Endothelial cell of umbilical vein (primary cell): ENCODE results near the gene CENPP. TPM values are rescaled to one million over a fixed set of nuclear protein-coding genes. Genes with fewer than 3 reads are reported as not detected.

Experiments used
- BruUV-seq: library from RNA; stranded (reverse); fragments of 400-500 nt; replicated peaks from 2 replicates; lab custom pipeline; 2021; lab: Mats Ljungman, UMichigan
- CTCF ChIA-PET: fragments of 300-600, 350-600 bp; sonication (Branson Sonifier 250); formaldehyde crosslinking; loops from one replicate; lab custom pipeline; 2021; ENCODE audit warnings: antibody characterized with exemption, inconsistent platforms; lab: Charles Lee
- POLR2A ChIA-PET: fragments of 300-600, 350-600 bp; sonication (Branson Sonifier 250); formaldehyde crosslinking; loops from one replicate; lab custom pipeline; 2021; ENCODE audit warnings: antibody characterized with exemption, inconsistent platforms; lab: Charles Lee
- DNase-seq: peaks from one replicate; pipeline ENCODE4 v3.0.0-alpha.2; 2011; ENCODE audit warnings: low read depth, low spot score
- FAIRE-seq: peaks from 2 replicates; lab custom pipeline; 2011; peaks lifted over from hg19 to GRCh38; lab: Jason Lieb, UNC
- H2AFZ ChIP-seq: 2 replicates; pipeline ENCODE4 v1.6.0; 2012; ENCODE audit warnings: low read depth, low read length, control low read depth, inconsistent platforms
- H3K27ac ChIP-seq: 2 replicates; pipeline ENCODE4 v1.5.1; 2011; ENCODE audit warnings: low read depth, mild to moderate bottlenecking, control low read depth, low read length, moderate library complexity; ENCODE audit not compliant: insufficient read depth
- H3K27me3 ChIP-seq, 2 experiments: 2 replicates each; pipeline versions ENCODE4 v1.6.0 to v1.6.1; 2011; ENCODE audit warnings: low read length in 2 of 2, mixed read lengths in 1 of 2; ENCODE audit not compliant: control insufficient read depth in 2 of 2, insufficient read depth in 2 of 2
- H3K36me3 ChIP-seq, 2 experiments: 2 replicates in 1 of 2; 3 replicates in 1 of 2; pipeline ENCODE4 v1.5.1; 2011; ENCODE audit warnings: low read length in 2 of 2, mild to moderate bottlenecking in 1 of 2, moderate library complexity in 1 of 2; ENCODE audit not compliant: control insufficient read depth in 2 of 2, insufficient read depth in 2 of 2; ENCODE audit errors: extremely low read depth in 1 of 2
- H3K4me1 ChIP-seq: 3 replicates; pipeline ENCODE4 v1.5.1; 2011; ENCODE audit warnings: mild to moderate bottlenecking, low read length; ENCODE audit not compliant: control insufficient read depth, insufficient read depth; ENCODE audit errors: extremely low read depth
- H3K4me2 ChIP-seq: 2 replicates; pipeline ENCODE4 v1.6.1; 2011; ENCODE audit warnings: low read length, control low read depth, mixed read lengths; ENCODE audit not compliant: insufficient read depth
- H3K4me3 ChIP-seq, 3 experiments: fragments of 200-600 bp in 1 of 3; sonication (generic), shearing (Covaris generic) in 1 of 3; replicated peaks in 1 of 3; 2 replicates each; pipeline ENCODE4 v1.5.1; 2011 to 2016; ENCODE audit warnings: control low read depth in 3 of 3, low read length in 3 of 3, mild to moderate bottlenecking in 2 of 3, inconsistent platforms in 1 of 3, low read depth in 1 of 3, moderate library complexity in 1 of 3; ENCODE audit not compliant: insufficient read depth in 1 of 3
- H3K79me2 ChIP-seq: 2 replicates; pipeline ENCODE4 v1.6.0; 2012; ENCODE audit warnings: low read length, inconsistent platforms; ENCODE audit not compliant: control insufficient read depth, insufficient read depth
- H3K9ac ChIP-seq: replicated peaks from 2 replicates; pipeline ENCODE3; 2011; ENCODE audit warnings: low read length, control low read depth; ENCODE audit not compliant: insufficient read depth; ENCODE audit errors: extremely low read depth
- H3K9me1 ChIP-seq: replicated peaks from 3 replicates; pipeline ENCODE4 v1.6.0; 2011; ENCODE audit warnings: mild to moderate bottlenecking, low read length; ENCODE audit not compliant: control insufficient read depth, insufficient read depth; ENCODE audit errors: extremely low read depth
- H3K9me3 ChIP-seq: replicated peaks from 2 replicates; pipeline ENCODE4 v1.5.1; 2012; ENCODE audit warnings: low read length, inconsistent platforms; ENCODE audit not compliant: control insufficient read depth, insufficient read depth
- H4K20me1 ChIP-seq: replicated peaks from 2 replicates; pipeline ENCODE3; 2011; ENCODE audit warnings: mild to moderate bottlenecking, low read length; ENCODE audit not compliant: control insufficient read depth, insufficient read depth; ENCODE audit errors: extremely low read depth
- CTCF ChIP-seq, 2 donors: IDR thresholded peaks; 1 replicate in 1 of 2; 2 replicates in 1 of 2; pipeline ENCODE4 v1.5.1; 2011; ENCODE audit warnings: low read length in 2 of 2, mild to moderate bottlenecking in 2 of 2, moderate library complexity in 2 of 2, control low read depth in 1 of 2, inconsistent platforms in 1 of 2, low read depth in 1 of 2; ENCODE audit not compliant: insufficient read depth in 1 of 2; ENCODE audit errors: extremely low read depth in 1 of 2
- EZH2 ChIP-seq: IDR thresholded peaks from 2 replicates; pipeline ENCODE4 v1.6.1; 2012; ENCODE audit warnings: borderline replicate concordance, low read depth, mild to moderate bottlenecking, moderate library complexity, low read length, inconsistent platforms; ENCODE audit not compliant: severe bottlenecking
- FOS ChIP-seq: IDR thresholded peaks from 2 replicates; pipeline ENCODE4 v1.6.1; 2011; ENCODE audit warnings: mild to moderate bottlenecking, low read length, moderate library complexity, borderline replicate concordance; ENCODE audit not compliant: insufficient read depth
- GATA2 ChIP-seq: IDR thresholded peaks from 2 replicates; pipeline ENCODE4 v1.7.0; 2011; ENCODE audit warnings: low read depth, mild to moderate bottlenecking, moderate library complexity, mixed read lengths, low read length; ENCODE audit not compliant: insufficient read length, insufficient read depth
- JUN ChIP-seq: IDR thresholded peaks from 2 replicates; pipeline ENCODE4 v1.6.1; 2011; ENCODE audit warnings: borderline replicate concordance, low read depth; ENCODE audit not compliant: insufficient read length, insufficient read depth
- MAX ChIP-seq: IDR thresholded peaks from 2 replicates; pipeline ENCODE4 v1.6.1; 2011; ENCODE audit not compliant: insufficient read depth, insufficient read length
- MYC ChIP-seq: IDR thresholded peaks from one replicate; pipeline ENCODE4 v1.6.1; 2011; ENCODE audit warnings: mild to moderate bottlenecking, low read depth, low read length
- POLR2A ChIP-seq: IDR thresholded peaks from 2 replicates; pipeline ENCODE4 v1.6.1; 2012; ENCODE audit warnings: low read depth, mild to moderate bottlenecking, control low read depth, low read length
- POLR2AphosphoS5 ChIP-seq: IDR thresholded peaks from 2 replicates; pipeline ENCODE4 v1.6.1; 2012; ENCODE audit warnings: low read depth, mild to moderate bottlenecking, control low read depth, low read length, moderate library complexity; ENCODE audit not compliant: insufficient read depth
- dilution Hi-C: fragments of 300-500 bp; cut with MboI; formaldehyde crosslinking; loops from one replicate; pipeline ENCODE4 v1.15.0; 2019; ENCODE audit warnings: low sequenced_read_pairs; ENCODE audit not compliant: extremely low pct_ligation_motif_present
- intact Hi-C: fragments of 100-400 bp; cut with micrococcal nuclease; formaldehyde crosslinking; loops from one replicate; pipeline ENCODE4 v1.10.0; 2022
- polyA plus RNA-seq, 4 experiments: library from polyadenylated mRNA; depleted of rRNA in 3 of 4; stranded (reverse) in 3 of 4; unstranded in 1 of 4; fragments of >200 nt; gene quantifications; 2 replicates each; pipeline versions ENCODE4 v1.2.1 to v1.2.3, GENCODE V29; 2011 to 2012; ENCODE audit warnings: missing spikeins in 1 of 4
- total RNA-seq: library from RNA; stranded (reverse); gene quantifications from 2 replicates; pipeline ENCODE4 v1.2.3, GENCODE V29; 2021

Gene CENPP
- total and polyA plus RNA-seq, 2 donors (not counting 3 experiments of a cell fraction or from before 2014, with no cell fraction given) = 1.2 to 12.0 TPM

GRCh38 chr9:92663126-92663525 lies 337.4 kb downstream of the CENPP start:
- DNase-seq = no peak
- H3K27me3 ChIP-seq = no peaks in the 10 kb centered on the region
- H3K4me2 ChIP-seq = no peak overlapping the region
- BruUV-seq = no TSS peak
- no peaks in the 10 kb centered on the region for H3K9me3 ChIP-seq
- no peak overlapping the region for H2AFZ ChIP-seq
- no peak for FAIRE-seq
- H3K4me1 ChIP-seq = peaks cover 3% of the 10 kb centered on the region
- ChIA-PET CTCF (interaction anchor here (1.9 kb wide), 1 partner anchor 9 kb away, joined by 5 read pairs; no protein-coding TSS in a partner anchor), POLR2A (no interaction called here)
- no peak overlapping the region for H3K9ac ChIP-seq
- no peak overlapping the region for H3K27ac ChIP-seq
- no peak for TF ChIP-seq EZH2
- TF ChIP-seq POLR2A = no peak
- no peak for TF ChIP-seq MAX
- no peak for TF ChIP-seq FOS
- no peak for TF ChIP-seq POLR2AphosphoS5
- TF ChIP-seq MYC = no peak
- no peak for TF ChIP-seq GATA2
- no peak for TF ChIP-seq JUN
- TF ChIP-seq CTCF (IDR thresholded peaks at IDR 0.05; ENCODE audit: extremely low read depth in 1 of 2, insufficient read depth in 1 of 2, low read depth in 1 of 2, low read length in 2 of 2) = no peak
- H3K79me2 ChIP-seq = peaks cover 95% of the 10 kb centered on the region
- dilution Hi-C loops = no loop called here
- H3K9me1 ChIP-seq = no peaks in the 10 kb centered on the region
- intact Hi-C loops = no loop called here
- peaks cover 0 to 6% of the 10 kb centered on the region in 2 experiments for H3K36me3 ChIP-seq
- no peaks in the 10 kb centered on the region for H4K20me1 ChIP-seq
- no peak overlapping the region for H3K4me3 ChIP-seq
